EL (cell line): Measurements from ENCODE around the gene KANK2.
A peak's percentile ranks its signal among the peaks of the same experiment; 100 is the strongest.
"Not testable (repeated sequence)": the region's sequence is repeated elsewhere in the genome, so short reads cannot be mapped to it uniquely, and the experiment has no call there.

Experiments used
- DNase-seq: peaks from one replicate; pipeline ENCODE4 v3.0.0-alpha.2; 2016

KANK2 gene

GRCh38 chr19:11137542-11138384 lies 59.6 kb downstream of the KANK2 start:
- peak; percentile 94 for DNase-seq

GRCh38 chr19:11136400-11137101 lies 60.8 kb downstream of the KANK2 start:
- DNase-seq: no peak

DNA sequence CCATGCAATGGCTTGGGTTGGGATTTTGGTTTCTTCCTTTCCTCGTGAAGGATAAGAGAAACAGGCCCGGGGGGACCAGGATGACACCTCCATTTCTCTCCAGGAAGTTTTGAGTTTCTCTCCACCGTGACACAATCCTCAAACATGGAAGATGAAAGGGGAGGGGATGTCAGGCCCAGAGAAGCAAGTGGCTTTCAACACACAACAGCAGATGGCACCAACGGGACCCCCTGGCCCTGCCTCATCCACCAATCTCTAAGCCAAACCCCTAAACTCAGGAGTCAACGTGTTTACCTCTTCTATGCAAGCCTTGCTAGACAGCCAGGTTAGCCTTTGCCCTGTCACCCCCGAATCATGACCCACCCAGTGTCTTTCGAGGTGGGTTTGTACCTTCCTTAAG lies 65.9 kb downstream of the KANK2 start:
- DNase-seq: no peak

DNA sequence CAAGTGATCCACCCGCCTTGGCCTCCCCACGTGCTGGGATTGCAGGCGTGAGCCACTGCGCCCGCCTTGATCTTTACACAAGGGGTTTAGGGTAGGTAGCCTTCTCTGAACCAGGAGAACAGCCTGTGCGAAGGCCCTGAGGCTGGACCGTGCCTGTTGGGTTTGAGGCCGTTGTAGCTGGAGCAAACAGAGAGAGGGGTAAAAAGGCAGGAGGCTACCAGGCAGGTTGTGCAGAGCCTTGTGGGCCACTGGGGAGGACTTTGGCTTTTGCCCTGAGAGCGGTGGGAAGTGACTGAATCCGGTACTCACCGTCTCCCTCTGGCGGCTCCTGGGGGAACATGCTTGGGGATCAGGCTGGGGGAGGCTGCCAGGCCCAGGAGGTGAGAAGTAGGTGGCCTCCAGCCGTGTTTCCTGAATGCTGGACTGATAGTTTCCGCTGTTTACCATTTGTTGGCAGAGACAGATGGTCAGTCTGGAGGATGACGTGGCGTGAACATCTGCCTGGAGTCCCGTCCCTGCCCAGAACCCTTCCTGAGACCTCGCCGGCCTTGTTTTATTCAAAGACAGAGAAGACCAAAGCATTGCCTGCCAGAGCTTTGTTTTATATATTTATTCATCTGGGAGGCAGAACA lies 66.4 kb downstream of the KANK2 start:
- peak; percentile 72 for DNase-seq

- DNase-seq: no peak
These were observed 69.4 kb downstream of the KANK2 start for GRCh38 chr19:11127905-11128304.

- DNase-seq: peak; percentile 70
These were observed 71.2 kb downstream of the KANK2 start for GRCh38 chr19:11125994-11126685.

DNA sequence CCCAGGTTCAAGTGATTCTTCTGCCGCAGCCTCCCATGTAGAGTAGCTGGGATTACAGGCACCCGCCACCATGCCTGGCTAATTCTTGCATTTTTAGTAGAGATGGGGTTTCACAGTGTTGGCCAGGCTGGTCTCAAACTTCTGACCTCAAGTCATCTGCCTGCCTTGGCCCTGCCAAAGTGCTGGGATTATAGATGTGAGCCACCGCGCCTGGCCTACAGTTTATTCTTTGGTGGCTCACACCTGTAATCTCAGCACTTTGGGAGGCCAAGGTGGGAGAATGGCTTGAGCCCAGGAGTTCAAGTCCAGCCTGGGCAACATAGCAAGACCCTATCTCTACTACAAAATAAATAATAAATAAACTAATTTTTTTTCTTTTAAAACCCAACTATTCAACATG lies 73.2 kb downstream of the KANK2 start:
- DNase-seq: not testable (repeated sequence)

DNA sequence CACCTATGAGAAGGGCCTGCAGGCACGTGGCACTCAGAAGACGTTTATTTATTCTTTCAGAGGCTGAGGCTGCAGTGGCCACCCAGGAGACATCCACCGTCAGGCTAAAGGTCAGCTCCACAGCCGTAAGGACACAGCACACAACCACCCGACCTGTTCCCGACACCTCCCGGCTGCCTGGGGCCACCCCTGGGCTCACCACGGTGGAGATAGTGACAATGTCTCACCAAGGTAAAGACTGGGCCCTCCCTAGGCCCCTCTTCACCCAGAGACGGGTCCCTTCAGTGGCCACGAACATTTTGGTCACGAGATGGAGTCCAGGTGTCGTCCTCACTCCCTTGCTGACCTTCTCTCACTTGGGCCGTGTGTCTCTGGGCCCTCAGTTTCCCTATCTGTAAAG lies 74.2 kb downstream of the KANK2 start:
- DNase-seq: no peak

DNA sequence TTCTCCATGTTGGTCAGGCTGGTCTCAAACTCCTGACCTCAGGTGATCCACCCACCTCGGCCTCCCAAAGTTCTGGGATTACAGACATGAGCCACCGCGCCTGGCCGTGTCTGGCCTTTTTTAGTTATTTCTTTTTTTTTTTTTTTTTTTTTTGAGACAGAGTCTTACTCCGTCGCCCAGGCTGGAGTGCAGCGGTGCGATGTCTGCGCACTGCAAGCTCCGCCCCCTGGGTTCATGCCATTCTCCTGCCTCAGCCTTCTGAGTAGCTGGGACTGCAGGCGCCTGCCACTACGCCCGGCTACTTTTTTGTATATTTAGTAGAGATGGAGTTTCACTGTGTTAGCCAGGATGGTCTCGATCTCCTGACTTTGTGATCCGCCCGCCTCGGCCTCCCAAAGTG lies 75.4 kb downstream of the KANK2 start:
- not testable (repeated sequence) for DNase-seq

- DNase-seq: no peak
These were observed 80.8 kb downstream of the KANK2 start for GRCh38 chr19:11116507-11116906.

DNA sequence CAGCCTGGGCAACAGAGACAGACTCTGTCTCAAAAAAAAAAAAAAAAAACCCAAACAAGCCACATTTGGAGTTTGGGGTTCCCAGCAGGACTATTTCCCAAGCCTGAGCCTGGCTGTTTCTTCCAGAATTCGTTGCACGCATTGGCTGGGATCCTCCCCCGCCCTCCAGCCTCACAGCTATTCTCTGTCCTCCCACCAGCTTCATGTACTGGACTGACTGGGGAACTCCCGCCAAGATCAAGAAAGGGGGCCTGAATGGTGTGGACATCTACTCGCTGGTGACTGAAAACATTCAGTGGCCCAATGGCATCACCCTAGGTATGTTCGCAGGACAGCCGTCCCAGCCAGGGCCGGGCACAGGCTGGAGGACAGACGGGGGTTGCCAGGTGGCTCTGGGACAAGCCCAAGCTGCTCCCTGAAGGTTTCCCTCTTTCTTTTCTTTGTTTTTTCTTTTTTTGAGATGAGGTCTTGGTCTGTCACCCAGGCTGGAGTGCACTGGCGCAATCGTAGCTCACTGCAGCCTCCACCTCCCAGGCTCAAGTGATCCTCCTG lies 81.4 kb downstream of the KANK2 start:
- no peak for DNase-seq

DNA sequence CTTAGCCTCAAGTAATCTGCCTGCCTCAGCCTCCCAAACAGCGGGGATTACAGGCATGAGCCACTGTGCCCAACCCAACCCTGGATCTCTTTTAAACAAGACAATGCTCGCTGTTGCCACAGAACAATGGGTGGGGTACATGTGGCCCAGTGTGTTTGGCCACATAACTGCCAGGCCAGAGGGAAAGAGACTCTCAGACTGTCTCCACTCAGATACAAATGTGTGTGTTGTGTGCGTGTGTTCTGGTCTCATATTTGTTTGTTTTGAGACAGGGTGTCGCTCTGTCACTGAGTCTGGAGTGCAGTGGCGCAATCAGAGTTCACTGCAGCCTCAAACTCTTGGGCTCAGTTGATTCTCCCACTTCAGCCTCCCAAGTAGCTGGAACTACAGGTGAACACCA lies 82.3 kb downstream of the KANK2 start:
- DNase-seq: no peak
